Measurements from ENCODE around the gene LCE4A.

LCE4A gene

DNA sequence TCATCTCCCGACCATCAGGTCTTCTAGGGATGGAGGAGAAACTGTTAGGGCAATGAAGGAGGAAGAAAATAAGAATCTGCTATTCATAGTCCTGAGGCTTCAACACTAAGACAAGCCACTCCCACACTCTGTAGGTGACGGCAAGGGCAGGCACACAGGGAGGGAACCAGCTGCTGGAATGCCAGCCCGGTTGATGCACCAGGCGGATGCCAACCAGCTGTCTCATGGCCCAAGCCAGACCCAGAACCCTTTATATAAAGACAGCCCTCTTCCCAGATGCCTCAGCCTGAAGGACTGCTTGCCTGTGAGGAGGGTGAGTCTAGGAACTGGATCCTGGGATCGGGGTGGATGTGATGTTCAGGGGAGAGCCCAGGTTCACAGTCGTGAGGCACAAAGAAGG is 49.8 kb downstream of the LCE4A start, which contains the start of gene KPRP:
Gene KPRP (plus strand): TSS at position 279 of the 400 bp plus-strand sequence. CDS start 1,564 bp downstream, outside the sequence.
- peaks cover 60 to 69% of the 10 kb centered on the region in 2 donors for H3K27me3 Mint-ChIP-seq
- no peak within 1 kb of the TSS for H3K4me3 Mint-ChIP-seq
- no peak for ATAC-seq (replicated peaks)
- H3K9me3 Mint-ChIP-seq = no peaks in the 10 kb centered on the region
- H3K4me1 Mint-ChIP-seq (ENCODE audit: low read depth in 2 of 2) = no peaks in the 10 kb centered on the region
- H3K27ac Mint-ChIP-seq = no peak within 1 kb of the TSS
- no peaks in the 10 kb centered on the region for H3K36me3 Mint-ChIP-seq (ENCODE audit: insufficient read depth)
- no peak for DNase-seq

DNA sequence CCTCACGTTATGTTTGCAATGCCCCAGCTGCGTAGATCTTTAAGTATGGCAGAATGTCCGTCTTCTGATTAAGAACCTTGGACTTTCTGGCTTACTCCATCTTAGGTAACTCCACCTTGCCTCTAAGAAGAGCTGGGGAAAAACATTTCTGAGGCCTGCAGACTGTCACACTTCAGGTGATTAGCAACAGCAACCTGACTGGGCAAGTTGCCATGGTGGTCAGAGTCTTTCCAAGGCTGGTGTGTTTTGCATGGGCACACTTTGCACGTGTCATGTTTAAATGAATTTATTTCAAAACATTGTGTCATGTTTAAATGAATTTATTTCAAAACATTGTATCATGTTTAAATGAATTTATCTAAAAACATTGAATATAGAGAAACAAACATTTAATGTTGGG is 50.7 kb downstream of the LCE4A start:
- H3K36me3 Mint-ChIP-seq (ENCODE audit: insufficient read depth) = no peaks in the 10 kb centered on the region
- H3K4me1 Mint-ChIP-seq (ENCODE audit: low read depth in 2 of 2) = no peaks in the 10 kb centered on the region
- H3K9me3 Mint-ChIP-seq = no peaks in the 10 kb centered on the region
- H3K4me3 Mint-ChIP-seq = no peak overlapping the region
- H3K27me3 Mint-ChIP-seq = peaks cover 51 to 73% of the 10 kb centered on the region in 2 donors
- DNase-seq (no peak), ATAC-seq (replicated peaks) (no peak)
- H3K27ac Mint-ChIP-seq = no peak overlapping the region
